Mesodermal cell (in vitro differentiated cells): ENCODE results near the gene PLCXD3. TPM values are rescaled to one million over a fixed set of nuclear protein-coding genes. Genes with fewer than 3 reads are reported as not detected.

Source experiments
- H3K27ac ChIP-seq: 2 replicates; pipeline ENCODE4 v1.7.0; 2013; ENCODE audit warnings: mild to moderate bottlenecking, low read depth, low read length, moderate library complexity; ENCODE audit not compliant: severe bottlenecking
- H3K36me3 ChIP-seq: 2 replicates; pipeline ENCODE4 v1.7.1; 2013; ENCODE audit warnings: mild to moderate bottlenecking, low read length, moderate library complexity; ENCODE audit not compliant: control insufficient read depth, insufficient read depth
- H3K4me1 ChIP-seq: one replicate; pipeline ENCODE4 v1.7.1; 2013; ENCODE audit warnings: mild to moderate bottlenecking, low read length; ENCODE audit not compliant: insufficient read depth, control insufficient read depth, poor library complexity, severe bottlenecking
- H3K4me3 ChIP-seq: 2 replicates; pipeline ENCODE4 v1.7.0; 2013; ENCODE audit warnings: low read length, control low read depth, mild to moderate bottlenecking; ENCODE audit not compliant: insufficient read depth, poor library complexity, severe bottlenecking; ENCODE audit errors: extremely low read depth
- H3K9me3 ChIP-seq: 2 replicates; pipeline ENCODE4 v1.7.1; 2013; ENCODE audit warnings: mild to moderate bottlenecking, low read length, moderate library complexity; ENCODE audit not compliant: control insufficient read depth
- WGBS, 2 experiments: methylation state at CpG; one replicate each; pipeline ENCODE4 v1.1.5; 2013; ENCODE audit warnings: missing lambda C conversion rate in 2 of 2; ENCODE audit not compliant: insufficient coverage in 2 of 2; 5-methylcytosine and 5-hydroxymethylcytosine counted together
- polyA plus RNA-seq, 2 experiments: library from polyadenylated mRNA; stranded (reverse); fragments of 50-300 nt; gene quantifications; one replicate each; pipeline ENCODE4 v1.2.3, GENCODE V29; 2013

PLCXD3 gene, protein sequence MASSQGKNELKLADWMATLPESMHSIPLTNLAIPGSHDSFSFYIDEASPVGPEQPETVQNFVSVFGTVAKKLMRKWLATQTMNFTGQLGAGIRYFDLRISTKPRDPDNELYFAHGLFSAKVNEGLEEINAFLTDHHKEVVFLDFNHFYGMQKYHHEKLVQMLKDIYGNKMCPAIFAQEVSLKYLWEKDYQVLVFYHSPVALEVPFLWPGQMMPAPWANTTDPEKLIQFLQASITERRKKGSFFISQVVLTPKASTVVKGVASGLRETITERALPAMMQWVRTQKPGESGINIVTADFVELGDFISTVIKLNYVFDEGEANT
- polyA plus RNA-seq (2013, experiment 1 of 2), result 0.92 TPM
- 0.56 TPM for polyA plus RNA-seq (2013, experiment 2 of 2)

DNA sequence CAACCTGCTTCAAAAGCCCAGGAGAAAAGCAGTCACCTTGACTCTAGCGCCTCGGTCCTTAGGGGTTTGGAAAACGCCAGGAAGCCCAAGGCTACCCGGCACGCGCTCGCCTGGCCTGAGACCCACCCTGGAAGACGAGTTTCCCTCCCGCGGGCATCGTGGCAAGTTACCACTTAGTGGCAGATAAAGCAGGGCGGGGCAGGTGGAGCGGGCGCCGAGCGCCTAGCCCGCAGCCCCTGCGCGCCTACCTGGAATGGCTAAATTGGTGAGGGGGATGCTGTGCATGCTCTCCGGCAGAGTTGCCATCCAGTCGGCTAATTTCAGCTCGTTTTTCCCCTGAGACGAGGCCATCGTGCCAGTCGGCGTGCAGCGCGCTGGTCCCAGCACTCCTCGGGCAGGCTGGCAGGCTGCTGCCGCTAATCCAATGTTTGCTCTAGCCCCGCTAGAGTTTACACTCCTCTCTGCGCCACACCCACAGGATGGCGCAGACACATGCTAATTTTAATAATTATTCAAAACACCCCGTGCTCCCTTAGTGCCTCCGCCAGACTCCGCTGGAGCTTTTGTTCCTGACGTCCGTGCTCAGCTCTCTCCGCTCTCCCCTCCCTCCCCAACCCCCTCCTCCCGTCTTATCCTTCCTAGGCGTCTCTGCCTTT lies at the start of gene PLCXD3:
Gene PLCXD3, minus strand, starts transcription at position 426 of the 656 bp plus-strand sequence. Its CDS starts 75 bp downstream, at position 351.
- H3K4me1 ChIP-seq, result peaks cover 13% of the 10 kb centered on the region
- peak within 1 kb of the TSS; percentile 34 for H3K4me3 ChIP-seq
- 5 to 6% methylated on average over 33 to 40 of the region's 41 CpGs for WGBS, 2 experiments
- H3K27ac ChIP-seq, result no peak within 1 kb of the TSS
- no peaks in the 10 kb centered on the region for H3K36me3 ChIP-seq
- H3K9me3 ChIP-seq, result peaks cover 6% of the 10 kb centered on the region

DNA sequence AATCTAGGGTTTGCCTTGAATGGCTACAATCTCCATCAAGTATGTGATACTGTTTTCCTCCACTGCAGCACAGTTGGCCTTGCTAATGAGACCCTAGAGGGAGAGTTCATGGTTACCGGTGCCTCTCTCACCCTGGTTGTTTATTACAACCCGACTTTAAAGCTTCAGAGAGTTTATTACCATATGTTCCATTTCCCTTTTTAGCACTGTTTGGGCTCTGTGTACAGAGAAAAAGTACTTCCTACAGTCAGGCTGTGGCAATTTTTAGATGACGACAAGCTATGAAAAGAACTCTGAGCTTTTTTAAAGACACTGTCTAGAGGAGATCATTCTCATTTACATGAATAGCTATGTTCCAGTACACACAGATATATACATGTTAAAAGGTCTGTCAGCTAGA lies 48.8 kb upstream of the PLCXD3 start:
- Histone ChIP-seq H3K9me3 (no peaks in the 10 kb centered on the region), H3K36me3 (no peaks in the 10 kb centered on the region), H3K4me3 (no peak overlapping the region), H3K4me1 (no peaks in the 10 kb centered on the region), H3K27ac (no peak overlapping the region)
- 75 to 100% methylated on average over 1 to 2 of the region's 3 CpGs for WGBS, 2 experiments

DNA sequence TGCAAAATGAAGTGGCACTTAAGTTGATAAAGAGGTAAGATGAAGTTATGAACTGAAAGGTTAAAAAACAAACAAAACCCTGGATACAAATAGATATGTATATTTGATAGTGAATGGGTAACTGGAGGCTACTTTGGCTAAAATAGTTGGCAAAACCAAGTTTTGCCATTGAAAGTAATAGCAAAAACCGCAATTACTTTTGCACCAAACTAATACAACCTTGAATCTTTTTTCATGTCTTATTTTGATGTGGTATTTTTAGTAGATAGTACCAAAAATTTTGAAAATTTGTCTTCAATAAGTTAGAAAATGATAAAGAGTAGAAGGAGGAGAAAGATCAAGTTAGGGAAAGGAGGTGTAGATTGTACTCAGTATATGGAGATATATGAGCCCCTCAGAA lies 47.9 kb upstream of the PLCXD3 start:
- H3K4me3 ChIP-seq, result no peak overlapping the region
- no peak overlapping the region for H3K27ac ChIP-seq
- no CpG with 5 or more reads among the region's 1 CpG for WGBS, 2 experiments
- no peaks in the 10 kb centered on the region for H3K9me3 ChIP-seq
- H3K36me3 ChIP-seq, result no peaks in the 10 kb centered on the region
- H3K4me1 ChIP-seq, result no peaks in the 10 kb centered on the region

DNA sequence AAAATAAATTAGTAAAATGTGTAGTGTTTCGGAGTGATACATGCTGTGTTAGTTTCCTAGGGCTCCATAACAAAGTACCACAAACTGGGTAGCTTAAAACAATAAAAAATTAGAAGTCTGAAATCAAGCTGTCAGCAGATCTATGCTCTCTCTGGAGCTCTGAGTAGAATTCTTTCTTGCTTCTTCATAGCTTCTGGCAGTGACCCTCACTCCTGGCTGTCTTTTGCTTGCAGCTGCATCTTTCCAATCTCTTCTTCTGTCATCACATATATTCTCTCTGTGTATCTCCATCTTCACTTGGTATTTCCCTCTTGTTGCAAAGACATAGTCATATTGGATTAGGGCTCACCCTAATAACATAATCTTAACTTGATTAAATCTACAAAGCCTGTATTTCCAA lies 37.6 kb upstream of the PLCXD3 start:
- peaks cover 5% of the 10 kb centered on the region for H3K9me3 ChIP-seq
- H3K27ac ChIP-seq, result no peak overlapping the region
- H3K4me1 ChIP-seq, result no peaks in the 10 kb centered on the region
- H3K36me3 ChIP-seq, result no peaks in the 10 kb centered on the region
- no peak overlapping the region for H3K4me3 ChIP-seq
- no CpG with 5 or more reads among the region's 1 CpG for WGBS, 2 experiments

GRCh38 chr5:41542183-41542582 lies 31.8 kb upstream of the PLCXD3 start:
- Histone ChIP-seq H3K27ac (no peak overlapping the region), H3K9me3 (peaks cover 1% of the 10 kb centered on the region), H3K4me3 (no peak overlapping the region), H3K36me3 (no peaks in the 10 kb centered on the region), H3K4me1 (no peaks in the 10 kb centered on the region)

- Histone ChIP-seq H3K4me1 (no peaks in the 10 kb centered on the region), H3K9me3 (peaks cover 4% of the 10 kb centered on the region), H3K27ac (no peak overlapping the region), H3K4me3 (no peak overlapping the region), H3K36me3 (no peaks in the 10 kb centered on the region)
- WGBS, 2 experiments, result 89% methylated on average over 1 of the region's 2 CpGs; no CpG with 5 or more reads in 1 of the 2 experiments
These were observed 29.1 kb upstream of the PLCXD3 start for GRCh38 chr5:41539454-41539853.

GRCh38 chr5:41537581-41537980 lies 27.2 kb upstream of the PLCXD3 start:
- H3K9me3 ChIP-seq, result peaks cover 4% of the 10 kb centered on the region
- no peak overlapping the region for H3K4me3 ChIP-seq
- no peaks in the 10 kb centered on the region for H3K4me1 ChIP-seq
- WGBS, 2 experiments, result 75 to 83% methylated on average over 1 of the region's 4 CpGs
- H3K27ac ChIP-seq, result no peak overlapping the region
- H3K36me3 ChIP-seq, result no peaks in the 10 kb centered on the region

GRCh38 chr5:41532485-41532884 lies 22.1 kb upstream of the PLCXD3 start:
- peaks cover 21% of the 10 kb centered on the region for H3K9me3 ChIP-seq
- no peak overlapping the region for H3K27ac ChIP-seq
- 88 to 100% methylated on average over 1 of the region's 1 CpG for WGBS, 2 experiments
- H3K4me1 ChIP-seq, result peaks cover 3% of the 10 kb centered on the region
- no peaks in the 10 kb centered on the region for H3K36me3 ChIP-seq
- no peak overlapping the region for H3K4me3 ChIP-seq

DNA sequence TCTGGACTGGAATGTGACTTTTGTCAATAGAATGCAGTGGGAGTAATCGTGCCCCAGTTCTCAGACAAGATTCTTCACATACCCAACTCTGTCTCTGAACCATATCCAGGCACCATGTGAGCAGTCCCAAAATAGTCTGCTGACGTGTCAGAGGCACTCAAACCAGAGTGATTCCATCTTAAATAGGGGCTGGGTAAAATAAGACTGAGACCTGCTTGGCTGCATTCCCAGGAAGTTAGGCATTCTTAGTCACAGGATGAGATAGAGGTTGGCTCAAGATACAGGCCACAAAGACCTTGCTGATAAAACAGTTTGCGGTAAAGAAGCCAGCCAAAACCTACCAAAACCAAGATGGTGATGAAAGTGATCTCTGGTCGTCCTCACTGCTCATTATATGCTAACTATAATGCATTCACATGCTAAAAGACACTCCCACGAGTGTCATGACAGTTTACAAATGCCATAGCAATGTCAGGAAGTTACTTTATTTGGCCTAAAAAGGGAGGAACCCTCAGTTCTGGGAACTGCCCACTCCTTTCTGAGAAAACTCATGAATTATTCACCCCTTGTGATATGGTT lies 16.9 kb upstream of the PLCXD3 start:
- Histone ChIP-seq H3K27ac (peak overlapping the region; percentile 72), H3K9me3 (peaks cover 17% of the 10 kb centered on the region)
- 33 to 69% methylated on average over 3 of the region's 5 CpGs for WGBS, 2 experiments

DNA sequence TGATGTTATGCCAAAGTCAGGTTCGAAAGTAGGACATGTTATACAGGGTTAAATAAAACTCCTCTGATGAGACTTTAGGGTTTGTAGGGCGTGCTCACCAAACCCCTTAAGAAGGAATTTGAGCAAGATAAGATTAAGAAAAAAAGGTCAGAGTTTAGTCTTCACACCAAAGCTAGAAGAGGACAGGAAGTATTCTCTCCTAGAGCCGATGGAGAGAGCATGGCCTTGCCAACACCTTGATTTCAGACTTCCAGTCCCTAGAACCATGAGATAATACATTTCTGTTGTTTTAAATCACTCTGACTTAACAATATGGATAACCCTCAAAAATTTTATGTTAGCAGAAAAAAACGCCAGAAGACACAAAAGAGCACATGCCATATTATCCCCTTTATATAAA lies 16.3 kb upstream of the PLCXD3 start:
- peaks cover 17% of the 10 kb centered on the region for H3K9me3 ChIP-seq
- H3K4me1 ChIP-seq, result peaks cover 15% of the 10 kb centered on the region
- peak overlapping the region; percentile 65 for H3K27ac ChIP-seq
- no peak overlapping the region for H3K4me3 ChIP-seq
- no peaks in the 10 kb centered on the region for H3K36me3 ChIP-seq
- 67 to 88% methylated on average over 2 to 3 of the region's 4 CpGs for WGBS, 2 experiments

More for the DNA sequence above, 16.9 kb upstream of the PLCXD3 start:
- Histone ChIP-seq H3K4me1 (peaks cover 18% of the 10 kb centered on the region), H3K36me3 (no peaks in the 10 kb centered on the region), H3K4me3 (no peak overlapping the region)

DNA sequence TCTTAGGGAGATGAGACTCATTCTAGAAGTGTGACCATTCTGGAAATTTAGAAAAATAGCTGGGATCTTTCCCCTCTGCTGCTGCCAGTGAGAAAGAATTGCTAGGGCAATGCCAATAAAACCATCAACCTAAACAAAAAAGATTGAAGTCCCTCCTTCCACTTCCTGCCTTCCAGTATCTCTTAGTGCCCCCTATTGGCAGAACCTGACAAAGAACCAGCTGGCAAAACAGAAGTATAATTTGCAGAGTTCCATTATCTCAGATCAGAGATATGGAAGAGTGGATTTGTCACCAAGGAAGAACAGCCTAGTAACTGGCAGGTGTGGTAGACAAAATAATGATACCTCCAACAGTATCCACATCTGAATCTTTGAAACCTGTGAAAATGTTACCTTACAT lies 13.8 kb upstream of the PLCXD3 start:
- Histone ChIP-seq H3K36me3 (no peaks in the 10 kb centered on the region), H3K4me1 (peaks cover 15% of the 10 kb centered on the region), H3K4me3 (no peak overlapping the region), H3K9me3 (peaks cover 11% of the 10 kb centered on the region), H3K27ac (no peak overlapping the region)
